Hippocampal formation (tissue), 2 donors: Measurements from ENCODE around the gene CDH4.

Source experiments
- DNase-seq, 2 donors: peaks; one replicate each; lab custom pipeline; 2025; lab: John Stamatoyannopoulos, UW

Gene CDH4

DNA sequence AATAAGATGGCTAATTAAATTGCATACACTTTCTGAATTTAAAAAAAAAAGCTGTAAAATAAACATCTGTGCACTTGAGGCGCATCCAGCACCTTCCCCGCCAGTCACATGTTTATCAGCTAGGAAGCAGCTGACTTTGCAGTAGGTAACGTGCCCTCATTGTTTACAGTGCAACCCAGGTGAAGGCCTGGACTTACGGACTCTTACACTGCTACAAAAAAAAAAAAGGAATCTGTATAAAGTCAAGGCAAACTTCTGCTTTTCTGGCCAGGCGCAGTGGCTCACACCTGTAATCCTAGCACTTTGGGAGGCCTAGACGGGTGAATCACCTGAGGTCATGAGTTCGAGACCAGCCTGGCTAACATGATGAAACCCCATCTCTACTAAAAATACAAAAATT is 327.8 kb downstream of the CDH4 start:
- no peak for DNase-seq

DNA sequence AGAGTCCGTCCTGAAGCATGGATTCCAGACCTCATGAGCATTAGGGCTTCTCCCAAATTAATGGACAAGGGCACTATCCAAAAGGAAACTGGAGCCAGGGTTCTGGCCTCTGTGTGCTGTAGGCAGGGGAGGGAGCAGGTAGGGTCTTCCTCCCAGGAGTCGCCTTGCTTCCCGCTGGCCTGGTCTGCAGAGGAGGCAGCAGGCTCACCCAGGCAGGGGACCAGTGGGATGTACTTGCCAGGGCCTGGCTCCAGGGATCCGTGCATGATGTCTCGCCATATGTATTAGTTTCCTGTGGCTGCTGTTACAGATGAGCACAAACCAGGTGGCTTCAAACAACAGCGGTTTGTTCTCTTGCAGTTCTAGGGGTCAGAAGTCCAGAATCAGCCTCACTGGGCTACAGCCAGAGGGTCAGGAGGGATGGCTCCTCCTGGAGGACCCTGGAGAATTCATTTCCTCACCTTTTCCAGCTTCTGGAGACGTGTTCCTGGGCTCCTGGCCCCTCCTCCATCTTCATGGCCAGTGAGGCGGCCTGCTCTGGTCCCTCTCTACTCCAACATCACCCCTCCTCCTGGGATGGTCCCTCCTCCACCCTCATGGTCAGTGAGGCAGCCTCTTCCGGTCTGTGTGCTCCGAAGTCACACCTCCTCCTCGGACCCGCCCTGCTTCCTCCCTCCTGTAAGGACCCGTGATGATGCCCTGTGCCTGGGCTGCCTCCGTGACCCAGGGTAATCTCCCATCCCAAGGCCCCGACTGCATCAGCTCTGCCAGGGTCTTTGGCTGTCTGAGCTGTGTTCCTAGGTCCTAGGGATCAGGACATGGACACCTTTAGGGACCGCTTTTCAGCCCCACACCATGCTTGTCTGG is 329.1 kb downstream of the CDH4 start:
- DNase-seq = no peak

DNA sequence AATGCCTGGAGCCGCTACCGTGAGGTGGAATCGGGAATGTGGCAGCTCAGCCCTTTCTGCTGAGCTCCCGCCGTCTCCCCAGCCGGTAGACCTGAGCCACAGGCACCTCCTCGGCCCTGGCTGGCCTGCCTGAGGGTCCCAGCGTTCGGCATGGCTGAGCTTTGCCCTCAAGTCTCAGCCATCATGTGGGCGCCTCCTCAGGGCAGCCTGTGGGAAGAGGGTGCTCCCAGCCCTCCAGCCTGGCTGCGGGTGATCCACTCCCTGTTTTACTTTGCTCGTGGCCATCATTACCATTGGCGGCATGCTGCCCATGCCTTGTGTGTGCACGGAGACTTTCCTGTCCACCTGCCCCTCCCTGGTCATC is 329.7 kb downstream of the CDH4 start:
- no peak for DNase-seq

DNA sequence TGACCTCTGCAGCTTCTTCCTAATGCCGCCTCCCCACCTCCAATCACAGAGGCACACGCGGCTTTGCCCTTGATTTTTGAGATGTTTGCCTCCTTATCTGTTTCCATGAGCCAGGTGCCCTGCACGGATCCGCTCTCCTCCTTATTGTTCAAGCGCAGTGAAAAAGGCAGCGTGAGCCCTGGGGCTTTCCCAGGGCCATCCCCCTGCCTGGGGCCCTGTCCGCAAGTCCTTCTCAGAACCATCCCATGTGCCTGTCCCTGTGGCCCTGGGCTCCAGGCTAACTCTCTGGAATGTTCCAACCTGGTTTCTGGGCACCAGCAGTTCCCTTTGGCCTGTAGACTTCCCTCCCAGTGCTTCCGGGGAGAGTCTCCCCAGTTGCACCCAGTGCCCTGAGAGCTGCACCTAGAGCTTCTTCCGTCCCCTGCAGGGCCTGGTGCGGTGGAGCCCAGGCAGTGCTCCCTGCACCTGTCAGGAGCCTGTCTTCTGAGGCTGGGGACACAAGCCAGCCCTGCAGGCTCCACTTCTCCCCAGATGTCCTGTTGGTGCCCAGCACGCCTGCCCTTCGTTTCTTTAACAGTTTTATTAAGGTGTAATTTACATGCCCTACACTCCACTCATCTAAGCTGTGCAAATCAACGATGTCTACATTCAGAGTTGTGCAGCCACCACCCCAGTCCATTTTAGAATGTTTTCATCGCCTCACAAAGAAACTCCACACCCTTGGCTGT is 330.3 kb downstream of the CDH4 start:
- no peak for DNase-seq

DNA sequence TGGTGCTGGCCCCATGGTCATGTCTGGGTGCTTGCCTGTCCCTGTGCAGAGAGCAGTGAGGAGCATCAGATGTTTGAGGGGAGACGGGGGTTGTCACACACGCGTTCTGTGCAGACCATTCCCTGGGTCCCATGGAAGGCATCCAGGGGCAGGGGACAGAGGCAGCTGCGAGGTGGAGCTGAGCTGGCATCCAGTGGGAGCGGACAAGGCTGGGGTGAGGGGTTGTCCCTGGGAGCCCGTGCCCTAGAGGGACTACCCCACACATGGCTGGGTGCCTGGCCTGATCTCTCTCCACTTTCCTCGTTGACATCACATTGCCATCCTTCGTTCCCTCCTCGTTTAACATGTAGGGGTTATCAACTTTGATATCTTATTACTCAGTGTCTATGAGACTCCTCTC is 331.3 kb downstream of the CDH4 start:
- DNase-seq = no peak

DNA sequence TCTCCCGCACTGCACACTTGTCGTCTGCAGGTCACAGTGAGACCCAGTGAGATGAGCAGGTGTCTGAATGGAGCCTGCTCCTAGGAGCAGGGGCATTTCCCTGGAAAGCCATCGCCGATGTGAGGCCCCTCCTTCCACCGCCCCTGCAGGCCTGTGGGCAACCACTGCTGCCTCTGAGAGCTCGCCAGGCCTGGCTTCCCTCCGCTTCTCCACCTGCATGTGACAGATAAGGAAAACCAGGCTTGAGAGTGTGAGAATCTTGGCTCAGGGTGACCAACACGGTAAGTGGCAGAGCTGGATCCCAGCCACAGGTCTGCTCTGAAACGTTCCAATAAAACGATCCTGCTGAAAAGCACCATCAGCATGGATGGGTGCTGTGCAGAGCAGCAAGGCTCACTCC is 332.8 kb downstream of the CDH4 start:
- no peak for DNase-seq

DNA sequence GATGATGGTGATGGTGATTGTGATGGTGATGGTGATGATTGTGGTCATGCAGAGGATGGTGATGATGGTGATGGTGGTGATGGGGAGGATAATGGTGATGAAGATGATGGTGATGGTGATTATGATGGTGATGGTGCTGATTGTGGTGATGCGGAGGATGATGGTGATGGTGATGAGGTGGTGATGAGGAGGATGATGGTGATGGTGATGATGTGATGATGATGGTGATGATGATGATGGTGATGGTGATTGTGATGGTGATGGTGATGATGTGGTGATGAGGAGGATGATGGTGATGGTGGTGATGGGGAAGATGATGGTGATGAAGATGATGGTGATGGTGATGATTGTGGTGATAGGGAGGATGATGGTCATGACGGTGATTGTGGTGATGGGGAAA is 333.7 kb downstream of the CDH4 start:
- DNase-seq = no peak

DNA sequence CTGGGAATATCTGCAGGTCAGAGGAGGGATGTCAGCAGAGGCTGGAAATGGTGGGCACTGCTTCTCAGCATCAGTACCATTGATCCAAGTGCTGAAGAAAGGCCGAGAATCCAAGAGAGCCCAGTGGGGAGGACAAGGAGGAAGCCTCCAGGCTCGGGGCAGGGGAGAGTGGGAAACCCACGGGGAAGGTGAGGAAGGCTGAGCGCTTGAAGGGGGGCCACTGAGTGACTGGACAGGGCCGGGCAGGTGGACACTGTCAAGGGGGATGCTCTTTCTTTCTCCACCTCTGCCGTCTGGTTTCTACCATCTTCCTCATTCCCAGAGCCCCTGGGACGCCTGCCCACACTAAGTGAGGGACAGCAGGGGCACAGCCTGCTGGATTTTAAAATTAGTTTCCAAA is 335.0 kb downstream of the CDH4 start:
- DNase-seq = no peak

DNA sequence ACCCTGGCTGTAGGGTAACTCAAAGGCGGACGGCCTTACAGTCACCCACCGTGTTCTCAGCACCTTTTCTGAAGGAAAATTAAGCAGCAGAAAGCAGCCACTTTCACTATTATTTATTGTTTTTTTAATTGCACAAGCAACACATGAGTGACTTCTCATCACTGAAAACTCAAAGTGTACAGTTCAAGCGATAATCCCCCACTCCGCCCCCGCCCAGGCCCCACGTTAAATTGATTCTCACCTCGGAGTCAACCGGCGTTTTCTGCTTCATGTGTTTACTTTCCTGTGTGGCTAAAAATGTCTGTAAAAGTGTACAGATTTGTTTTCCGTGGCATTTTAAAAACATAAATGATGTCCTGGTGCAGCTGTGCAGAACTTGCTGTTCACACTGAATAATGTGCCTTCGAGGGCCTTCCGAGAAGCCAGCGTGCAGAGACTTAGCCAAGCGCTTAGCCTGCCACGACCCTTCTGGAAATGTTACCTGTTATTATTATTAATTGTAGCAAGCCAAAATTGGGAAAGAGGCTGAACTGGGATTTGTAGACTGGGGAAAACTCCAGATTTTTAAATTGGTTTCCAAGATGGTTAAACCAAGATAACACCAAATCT is 335.7 kb downstream of the CDH4 start:
- DNase-seq = no peak

DNA sequence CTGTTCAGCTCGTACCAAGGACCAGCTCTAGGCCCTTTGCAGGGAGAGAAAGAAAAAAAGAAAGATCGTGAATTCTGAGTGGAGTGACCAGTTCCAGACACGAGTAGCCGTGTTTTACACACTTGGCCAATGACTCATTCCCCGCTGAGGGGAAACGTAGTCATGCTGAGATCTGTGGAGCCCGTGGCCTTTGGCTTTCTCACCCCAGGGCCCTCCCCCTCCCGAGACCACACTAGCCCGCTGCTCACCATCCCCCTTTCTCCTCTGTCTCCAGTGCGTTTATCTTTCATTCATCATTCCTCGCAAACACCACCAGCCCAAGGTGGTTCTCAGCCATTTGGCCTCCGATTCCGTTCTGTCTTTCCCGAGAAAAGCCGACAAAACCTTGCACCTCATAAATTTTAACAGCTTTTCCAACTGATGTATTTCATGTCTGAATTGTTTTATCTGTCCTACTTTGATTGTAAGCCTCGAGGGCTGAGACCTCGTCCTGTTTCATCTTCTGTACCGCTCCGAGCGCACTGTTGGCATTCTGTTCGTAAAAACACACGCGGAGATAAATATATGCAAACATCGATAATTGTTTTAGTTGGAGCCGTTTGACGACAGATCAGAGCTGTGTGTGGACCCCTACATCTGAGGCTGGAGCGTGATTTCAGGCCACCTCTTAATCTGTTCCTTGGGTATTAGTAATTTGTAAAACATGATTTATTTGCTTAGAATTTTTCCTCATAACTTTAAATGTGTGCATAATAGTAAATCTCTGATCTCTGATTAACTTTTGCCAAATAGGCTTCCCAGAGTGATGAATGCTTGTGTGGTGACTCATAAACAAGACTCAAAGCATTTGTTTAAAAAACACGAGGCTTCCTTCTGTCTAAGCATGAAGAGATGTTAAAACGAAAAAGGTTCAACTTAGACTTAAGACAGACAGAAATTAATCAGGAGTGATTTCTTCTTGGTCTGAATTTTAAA is 336.6 kb downstream of the CDH4 start:
- no peak for DNase-seq

DNA sequence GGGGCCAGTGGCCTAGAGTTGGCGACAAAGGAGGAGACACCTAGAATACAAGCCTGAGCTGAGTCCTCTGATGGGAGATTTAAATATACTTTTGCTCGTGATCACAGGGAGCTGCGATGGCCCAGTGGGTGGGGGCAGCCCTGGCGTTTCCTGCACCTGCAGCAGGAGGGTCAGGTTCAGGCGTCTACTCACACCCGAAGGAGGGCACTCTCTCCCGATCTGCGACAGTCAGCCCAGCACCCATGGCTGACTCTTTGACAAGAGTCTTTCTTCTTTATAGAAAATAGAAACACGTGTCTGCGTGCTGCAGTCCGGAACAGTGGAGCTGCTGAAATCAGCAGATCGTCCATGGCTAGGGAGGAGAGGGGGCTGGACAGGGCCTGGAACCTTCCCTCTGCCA is 338.2 kb downstream of the CDH4 start:
- no peak for DNase-seq

DNA sequence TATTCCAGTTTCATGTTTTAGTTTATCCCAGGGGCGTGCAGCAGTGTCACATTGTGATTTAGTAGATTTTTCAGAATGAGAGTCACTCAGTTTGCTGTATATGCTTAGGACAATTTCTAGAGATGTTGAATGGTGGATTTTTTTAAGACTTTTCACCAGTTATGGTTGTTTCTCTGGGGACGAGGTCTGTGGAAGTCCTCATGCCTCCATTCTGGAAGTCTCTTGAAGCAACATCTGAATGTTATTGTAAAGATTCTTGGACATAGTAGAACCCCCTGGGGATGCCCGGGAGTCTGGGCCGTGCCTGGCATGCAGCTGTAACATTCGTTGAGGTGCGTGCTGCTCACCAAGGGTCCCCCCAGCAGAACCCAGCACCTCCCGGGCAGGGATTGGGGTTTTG is 341.5 kb downstream of the CDH4 start:
- DNase-seq = no peak

DNA sequence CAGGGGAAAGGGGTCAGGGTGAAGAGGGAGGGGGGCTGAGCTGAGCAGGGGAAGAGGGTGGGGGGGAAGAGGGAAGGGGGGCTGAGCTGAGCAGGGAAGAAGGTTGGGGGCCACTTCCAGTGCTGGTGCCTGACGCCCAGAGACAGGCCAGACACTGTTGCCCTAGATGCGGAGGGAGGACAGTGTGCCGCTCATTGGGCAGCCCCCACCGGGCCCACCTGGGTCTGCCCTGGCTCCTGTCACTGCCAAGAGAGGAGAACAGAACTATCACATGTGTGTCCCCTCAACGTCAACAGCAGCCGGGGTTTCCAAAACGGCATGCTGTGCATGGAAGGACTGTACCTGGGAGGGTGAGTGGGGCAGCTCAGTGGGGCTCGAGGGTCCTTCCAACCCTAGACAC is 342.1 kb downstream of the CDH4 start:
- DNase-seq = no peak

DNA sequence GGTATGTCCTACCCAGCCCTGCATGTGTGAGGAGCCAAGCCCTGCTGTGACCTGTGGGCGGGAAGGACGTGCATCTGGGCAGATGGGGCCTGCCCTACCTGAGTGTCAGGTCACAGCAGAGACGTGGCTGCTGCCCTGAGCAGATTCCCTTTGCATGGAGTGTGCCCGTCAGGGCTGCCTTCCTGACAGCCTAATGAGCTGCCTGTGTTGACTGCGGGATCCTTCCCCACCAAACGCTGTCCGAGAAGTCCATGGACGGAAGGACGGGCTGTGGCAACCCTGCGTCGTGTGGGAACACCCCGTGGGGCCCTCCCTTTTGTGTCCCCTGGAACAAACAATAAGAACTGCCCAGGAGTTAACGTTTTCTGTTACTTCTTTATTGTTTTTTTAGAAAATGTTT is 343.2 kb downstream of the CDH4 start:
- DNase-seq = no peak

DNA sequence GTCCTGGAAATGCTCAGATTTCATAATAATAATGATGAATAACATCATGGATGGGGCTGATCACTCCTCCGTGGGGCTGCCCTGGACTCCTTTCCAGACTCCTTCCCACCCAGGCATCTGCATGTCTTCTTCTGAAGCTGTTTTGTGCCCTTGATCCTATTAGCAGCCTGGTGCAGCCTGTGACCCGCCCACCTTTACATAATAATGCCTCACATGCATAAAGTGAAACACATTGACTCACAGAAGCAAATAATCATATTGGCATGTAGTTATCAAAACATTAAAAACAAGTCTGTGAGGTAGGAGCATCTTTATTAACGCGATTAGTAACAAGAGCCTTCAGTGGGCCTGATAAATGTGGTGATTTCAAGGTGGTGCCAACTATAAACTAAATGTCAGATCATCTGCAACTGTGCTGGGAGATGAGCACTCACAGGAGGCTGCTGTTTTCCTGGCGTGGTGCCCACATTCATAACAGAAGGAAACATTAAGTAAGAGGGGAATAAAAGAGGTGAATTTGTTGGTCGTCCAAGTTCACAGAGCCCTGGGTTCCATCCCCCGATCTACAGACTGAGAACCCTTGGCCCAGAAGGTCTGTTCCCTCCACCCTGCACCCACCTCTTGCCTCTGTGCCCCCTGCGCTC is 344.7 kb downstream of the CDH4 start:
- DNase-seq = no peak

DNA sequence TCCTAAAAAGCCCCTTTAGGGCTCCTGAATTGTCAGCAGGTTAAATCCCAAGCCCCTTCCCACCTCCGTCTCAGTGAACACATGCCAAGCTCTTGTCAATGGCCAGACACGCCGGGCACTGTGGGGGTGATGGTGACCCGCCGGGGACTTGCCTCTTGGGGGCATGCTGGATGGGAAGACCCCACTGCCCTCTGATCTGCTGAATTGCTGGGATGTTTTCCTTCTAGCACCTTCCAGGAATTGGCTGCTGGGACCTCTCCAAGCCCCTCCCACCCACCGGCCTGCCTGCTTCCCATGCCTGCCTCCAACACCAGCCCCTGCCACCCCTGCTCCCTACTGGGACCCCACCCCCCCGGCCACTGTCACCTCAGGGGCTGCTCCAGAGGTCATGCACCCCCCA is 345.9 kb downstream of the CDH4 start:
- DNase-seq = no peak

DNA sequence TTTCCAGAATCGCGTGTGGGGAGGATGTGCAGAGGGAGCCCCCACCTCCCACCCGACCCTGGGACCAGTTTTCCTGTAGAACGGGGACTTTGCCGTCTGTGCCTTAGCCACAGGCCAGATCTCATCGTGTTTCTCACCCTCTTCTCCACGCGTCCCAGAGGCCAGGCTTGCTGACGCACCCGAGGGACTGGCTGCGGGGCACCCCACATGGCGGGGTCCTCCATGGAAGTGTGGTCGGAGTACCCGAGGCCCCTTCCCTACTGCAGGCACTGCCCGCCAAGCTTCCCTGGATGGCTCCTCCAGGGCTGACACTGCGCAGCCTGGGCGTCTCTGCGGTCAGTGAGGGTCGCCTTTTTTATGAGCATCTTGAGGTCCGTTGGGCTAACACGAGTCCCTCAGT is 346.5 kb downstream of the CDH4 start:
- DNase-seq = no peak

DNA sequence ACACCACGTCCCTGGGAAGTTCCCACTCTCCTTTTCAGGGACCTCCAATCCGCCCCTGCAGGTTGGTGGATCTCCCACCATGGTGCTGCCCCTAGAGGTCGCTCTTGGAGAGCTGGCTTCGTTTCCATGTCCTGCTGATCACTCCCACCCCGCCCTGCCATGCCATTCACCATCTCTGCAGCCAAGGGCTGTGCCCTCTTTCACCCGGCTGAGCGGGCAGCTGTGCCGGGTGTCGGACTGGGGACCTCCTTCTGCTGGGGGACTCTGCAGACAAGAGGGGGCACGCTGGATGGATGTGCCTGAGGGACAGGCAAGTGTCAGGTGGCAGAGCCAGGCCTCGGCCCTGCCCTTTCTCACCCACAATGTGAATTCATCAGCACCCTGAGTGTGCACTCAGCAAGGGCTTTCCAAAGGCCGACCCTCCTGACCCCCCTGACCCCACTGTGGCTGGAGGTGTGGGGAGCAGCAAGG is 347.0 kb downstream of the CDH4 start:
- no peak for DNase-seq

DNA sequence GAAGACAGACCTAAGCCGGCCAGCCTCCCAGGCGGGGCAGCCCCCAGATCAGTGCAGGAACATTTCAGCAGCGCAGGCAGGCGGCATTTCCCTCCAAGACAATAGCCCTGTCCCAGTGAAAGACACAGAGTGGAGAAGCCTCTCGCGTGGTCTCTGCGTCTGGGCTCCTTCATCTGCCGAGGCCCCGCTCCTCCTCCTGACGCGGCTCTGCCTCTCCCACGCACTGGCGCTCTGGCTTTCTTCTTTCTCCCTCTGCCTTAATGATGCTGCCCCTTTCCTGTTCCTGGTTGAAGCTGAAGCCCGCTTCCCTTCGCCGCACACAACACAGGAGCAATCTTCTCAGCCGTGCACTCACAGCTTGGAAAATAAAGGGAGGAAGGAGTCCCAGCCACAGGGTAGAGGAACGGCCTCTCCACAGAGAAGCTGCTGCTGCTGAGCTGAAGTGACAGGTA is 347.5 kb downstream of the CDH4 start:
- DNase-seq = no peak

DNA sequence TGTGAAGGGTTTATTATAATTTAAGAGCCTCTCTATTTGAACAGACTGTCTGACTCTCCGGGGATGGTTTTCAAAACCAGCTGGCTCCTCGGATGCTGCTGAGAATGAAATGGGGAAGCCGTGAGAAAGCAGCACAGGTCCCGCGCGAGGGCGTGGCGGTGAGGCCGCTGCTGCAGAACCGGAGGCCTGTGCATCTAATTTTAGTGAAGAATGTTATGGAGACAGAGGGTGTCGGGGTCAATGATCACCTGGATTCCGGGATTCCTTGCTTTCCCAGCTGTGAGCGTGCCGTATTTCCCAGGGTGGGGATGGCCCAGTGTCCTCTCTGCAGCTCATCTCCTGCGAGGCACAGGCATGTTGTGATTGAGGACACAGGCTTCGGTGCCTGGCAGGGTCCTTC is 348.0 kb downstream of the CDH4 start:
- DNase-seq = no peak

DNA sequence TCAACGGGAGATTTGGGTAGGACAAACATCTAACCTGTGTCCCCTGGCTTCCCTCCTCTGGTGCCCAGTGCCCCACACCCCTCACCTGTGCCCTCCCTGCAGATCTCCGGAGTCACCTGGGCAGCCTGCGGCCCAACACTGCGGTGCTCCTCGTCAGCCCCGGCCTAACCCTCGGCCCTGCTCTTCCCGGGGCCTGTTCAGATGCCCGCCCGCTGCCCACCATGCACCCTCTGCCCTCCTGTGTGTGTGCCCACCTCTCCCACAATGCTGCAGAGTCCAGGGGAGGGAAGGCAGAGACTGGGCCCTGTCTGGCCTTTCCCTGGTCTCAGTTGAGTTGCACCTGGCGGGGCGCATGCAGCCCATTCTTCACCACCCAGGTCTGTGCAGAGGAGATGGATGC is 349.3 kb downstream of the CDH4 start:
- no peak for DNase-seq
